ENCODE data around the gene SCG5. TPM values are rescaled to one million over a fixed set of nuclear protein-coding genes. Genes with fewer than 3 reads are reported as not detected.

SCG5 gene
- polyA plus RNA-seq, 1 donor (not counting 4 experiments of a cell fraction or from before 2014, with no cell fraction given), result 15.8 TPM

DNA sequence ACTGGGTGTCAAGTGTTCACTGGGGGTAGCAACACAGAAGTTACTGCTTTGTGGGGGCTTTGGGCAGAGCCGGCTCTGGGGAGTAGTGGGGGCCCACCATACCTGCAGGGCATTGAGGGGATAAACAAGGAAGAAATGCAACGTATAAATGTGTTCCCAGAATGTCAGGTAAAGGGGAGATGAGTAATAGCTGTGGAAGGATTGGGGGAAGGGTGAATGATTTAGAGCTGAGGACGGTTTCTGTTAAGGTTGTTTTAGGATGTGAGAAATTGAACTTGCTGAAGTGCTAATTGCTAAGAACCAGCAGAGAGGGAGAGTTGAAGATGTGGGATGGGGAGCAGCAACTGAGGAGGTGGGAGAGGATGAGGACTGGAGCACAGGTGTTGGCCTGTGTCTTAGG lies 10.7 kb downstream of the SCG5 start:
- Histone ChIP-seq H3K27ac (ENCODE audit: control insufficient read depth, insufficient read depth, low read length) (no peak overlapping the region), H4K20me1 (ENCODE audit: control insufficient read depth, extremely low read depth, insufficient read depth, low read length) (no peaks in the 10 kb centered on the region), H3K27me3 (ENCODE audit: control insufficient read depth, extremely low read depth, insufficient read depth, low read length) (no peaks in the 10 kb centered on the region), H3K9ac (ENCODE audit: control insufficient read depth, extremely low read depth, insufficient read depth, low read length) (no peak overlapping the region), H3K9me3 (ENCODE audit: control insufficient read depth, low read depth, low read length) (no peaks in the 10 kb centered on the region), H3K4me3 (ENCODE audit: control insufficient read depth in 2 of 3, extremely low read depth in 1 of 3, insufficient read depth in 2 of 3, low read depth in 1 of 3, low read length in 3 of 3) (no peak overlapping the region), H2AFZ (ENCODE audit: control insufficient read depth, low read length) (no peak overlapping the region), H3K4me2 (ENCODE audit: control insufficient read depth, extremely low read depth, insufficient read depth, low read depth, low read length) (no peak overlapping the region), H3K4me1 (ENCODE audit: control insufficient read depth, extremely low read depth, insufficient read depth, low read length) (peaks cover 16% of the 10 kb centered on the region), H3K9me1 (ENCODE audit: control insufficient read depth, extremely low read depth, insufficient read depth, low read length) (no peaks in the 10 kb centered on the region), H3K79me2 (ENCODE audit: control insufficient read depth, insufficient read depth, low read length) (no peaks in the 10 kb centered on the region), H3K36me3 (ENCODE audit: control insufficient read depth in 2 of 2, extremely low read depth in 1 of 2, insufficient read depth in 2 of 2, low read length in 2 of 2) (no peaks in the 10 kb centered on the region)
- DNase-seq (ENCODE audit: low read depth, low spot score) (no peak), FAIRE-seq (no peak)
- dilution Hi-C loops (cut with MboI; ENCODE audit: extremely low pct_ligation_motif_present, low sequenced_read_pairs), result no loop called here
- TF ChIP-seq, protein P1, sequence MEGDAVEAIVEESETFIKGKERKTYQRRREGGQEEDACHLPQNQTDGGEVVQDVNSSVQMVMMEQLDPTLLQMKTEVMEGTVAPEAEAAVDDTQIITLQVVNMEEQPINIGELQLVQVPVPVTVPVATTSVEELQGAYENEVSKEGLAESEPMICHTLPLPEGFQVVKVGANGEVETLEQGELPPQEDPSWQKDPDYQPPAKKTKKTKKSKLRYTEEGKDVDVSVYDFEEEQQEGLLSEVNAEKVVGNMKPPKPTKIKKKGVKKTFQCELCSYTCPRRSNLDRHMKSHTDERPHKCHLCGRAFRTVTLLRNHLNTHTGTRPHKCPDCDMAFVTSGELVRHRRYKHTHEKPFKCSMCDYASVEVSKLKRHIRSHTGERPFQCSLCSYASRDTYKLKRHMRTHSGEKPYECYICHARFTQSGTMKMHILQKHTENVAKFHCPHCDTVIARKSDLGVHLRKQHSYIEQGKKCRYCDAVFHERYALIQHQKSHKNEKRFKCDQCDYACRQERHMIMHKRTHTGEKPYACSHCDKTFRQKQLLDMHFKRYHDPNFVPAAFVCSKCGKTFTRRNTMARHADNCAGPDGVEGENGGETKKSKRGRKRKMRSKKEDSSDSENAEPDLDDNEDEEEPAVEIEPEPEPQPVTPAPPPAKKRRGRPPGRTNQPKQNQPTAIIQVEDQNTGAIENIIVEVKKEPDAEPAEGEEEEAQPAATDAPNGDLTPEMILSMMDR (optimal IDR thresholded peaks at IDR 0.05 in 1 of 3, IDR thresholded peaks at IDR 0.05 in 1 of 3, conservative IDR thresholded peaks at IDR 0.05 in 1 of 3; ENCODE audit: extremely low read depth in 1 of 3, insufficient read depth in 2 of 3, low read length in 3 of 3), result no peak
- no peak for TF ChIP-seq EZH2 (IDR thresholded peaks at IDR 0.05; ENCODE audit: low read length)

DNA sequence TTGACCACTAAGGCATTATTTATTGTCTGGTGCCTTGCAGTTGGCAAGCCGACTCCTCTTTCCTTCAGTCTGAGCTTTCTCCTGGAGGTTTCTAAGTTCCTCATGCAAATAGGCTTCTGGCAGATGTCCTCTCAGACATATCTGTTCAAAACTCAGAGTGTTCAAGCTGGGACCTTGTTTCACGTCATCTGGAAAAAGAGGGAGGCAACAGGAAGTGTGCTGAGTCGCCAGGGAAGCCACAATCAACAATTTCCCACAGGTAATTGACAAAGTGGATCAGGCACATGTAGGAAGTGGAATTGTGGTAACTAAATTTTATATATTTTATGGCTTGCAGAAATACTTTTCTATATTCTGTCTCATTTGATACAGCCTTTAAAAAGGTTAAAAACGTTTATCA lies 14.6 kb downstream of the SCG5 start:
- TF ChIP-seq, protein P1 (optimal IDR thresholded peaks at IDR 0.05 in 1 of 3, IDR thresholded peaks at IDR 0.05 in 1 of 3, conservative IDR thresholded peaks at IDR 0.05 in 1 of 3; ENCODE audit: extremely low read depth in 1 of 3, insufficient read depth in 2 of 3, low read length in 3 of 3), result no peak
- Histone ChIP-seq H3K9me3 (ENCODE audit: control insufficient read depth, low read depth, low read length) (no peaks in the 10 kb centered on the region), H3K9me1 (ENCODE audit: control insufficient read depth, extremely low read depth, insufficient read depth, low read length) (no peaks in the 10 kb centered on the region), H3K9ac (ENCODE audit: control insufficient read depth, extremely low read depth, insufficient read depth, low read length) (no peak overlapping the region), H3K79me2 (ENCODE audit: control insufficient read depth, insufficient read depth, low read length) (no peaks in the 10 kb centered on the region), H3K4me1 (ENCODE audit: control insufficient read depth, extremely low read depth, insufficient read depth, low read length) (peaks cover 41% of the 10 kb centered on the region), H4K20me1 (ENCODE audit: control insufficient read depth, extremely low read depth, insufficient read depth, low read length) (no peaks in the 10 kb centered on the region), H2AFZ (ENCODE audit: control insufficient read depth, low read length) (peak overlapping the region; percentile 3), H3K4me3 (ENCODE audit: control insufficient read depth in 2 of 3, extremely low read depth in 1 of 3, insufficient read depth in 2 of 3, low read depth in 1 of 3, low read length in 3 of 3) (no peak overlapping the region), H3K4me2 (ENCODE audit: control insufficient read depth, extremely low read depth, insufficient read depth, low read depth, low read length) (no peak overlapping the region), H3K27ac (ENCODE audit: control insufficient read depth, insufficient read depth, low read length) (no peak overlapping the region), H3K27me3 (ENCODE audit: control insufficient read depth, extremely low read depth, insufficient read depth, low read length) (no peaks in the 10 kb centered on the region), H3K36me3 (ENCODE audit: control insufficient read depth in 2 of 2, extremely low read depth in 1 of 2, insufficient read depth in 2 of 2, low read length in 2 of 2) (no peaks in the 10 kb centered on the region)
- dilution Hi-C loops (cut with MboI; ENCODE audit: extremely low pct_ligation_motif_present, low sequenced_read_pairs), result no loop called here
- FAIRE-seq (no peak), DNase-seq (ENCODE audit: low read depth, low spot score) (no peak)
